Memory B cell (primary cell): ENCODE data around the gene SLC2A10.

Source experiments
- ATAC-seq: fragments of 150-1000 bp; cut with Tn5 transposase; 2 replicates; pipeline ENCODE4 v1.10.0; 2021; ENCODE audit warnings: low read depth, mild to moderate bottlenecking, moderate library complexity
- DNase-seq, 2 donors: peaks; one replicate each; pipeline ENCODE4 v3.0.0; 2022; ENCODE audit warnings: low spot score in 2 of 2
- H3K27ac Mint-ChIP-seq: one replicate; pipeline ENCODE4 v1.8.0; 2022; ENCODE audit warnings: mild to moderate bottlenecking, moderate library complexity, mixed read lengths
- H3K27me3 Mint-ChIP-seq: one replicate; pipeline ENCODE4 v1.8.0; 2022; ENCODE audit warnings: mixed read lengths
- H3K36me3 Mint-ChIP-seq: one replicate; pipeline ENCODE4 v1.8.0; 2022; ENCODE audit warnings: mild to moderate bottlenecking, mixed read lengths
- H3K4me1 Mint-ChIP-seq: one replicate; pipeline ENCODE4 v1.8.0; 2022; ENCODE audit warnings: mixed read lengths
- H3K4me3 Mint-ChIP-seq: one replicate; pipeline ENCODE4 v1.8.0; 2022; ENCODE audit warnings: mild to moderate bottlenecking, moderate library complexity, mixed read lengths
- H3K9me3 Mint-ChIP-seq: one replicate; pipeline ENCODE4 v1.8.0; 2022; ENCODE audit warnings: mixed read lengths

SLC2A10 gene

DNA sequence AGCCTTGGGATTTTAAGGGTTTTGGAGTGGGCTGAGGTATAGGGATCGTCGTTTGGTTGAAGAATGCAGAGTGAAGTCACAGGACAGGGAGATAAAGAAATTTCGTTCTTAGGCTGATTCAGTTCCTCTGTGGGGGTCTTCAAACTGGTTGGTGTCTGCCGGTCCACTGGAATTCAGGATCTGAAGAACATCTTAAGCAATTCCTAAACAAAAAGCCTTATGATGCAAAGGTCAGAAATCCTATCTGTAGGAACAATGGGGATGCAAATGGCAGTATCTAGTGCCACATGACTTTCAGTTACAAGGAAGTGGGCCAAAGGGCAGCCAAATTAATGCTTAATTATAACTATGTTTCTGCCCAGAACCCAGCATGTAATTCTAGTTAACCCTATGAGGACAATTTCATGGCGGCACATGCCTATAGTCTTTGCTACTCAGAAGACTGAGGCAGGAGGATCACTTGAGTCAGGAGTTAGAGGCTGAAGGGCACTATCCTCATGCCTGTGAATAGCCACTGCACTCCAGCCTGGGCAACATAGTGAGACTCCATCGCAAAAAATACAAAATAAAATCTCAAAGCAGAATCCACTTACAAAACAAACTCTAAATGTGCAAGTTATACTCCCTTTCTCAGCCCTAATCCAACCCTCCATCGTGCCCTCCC, 4.6 kb upstream of the SLC2A10 start:
- Mint-ChIP-seq H3K4me1 (peaks cover 4% of the 10 kb centered on the region), H3K4me3 (no peak overlapping the region), H3K36me3 (no peaks in the 10 kb centered on the region), H3K27ac (no peak overlapping the region), H3K9me3 (peaks cover 3% of the 10 kb centered on the region), H3K27me3 (peaks cover 24% of the 10 kb centered on the region)
- no peak for DNase-seq
- no peak for ATAC-seq

DNA sequence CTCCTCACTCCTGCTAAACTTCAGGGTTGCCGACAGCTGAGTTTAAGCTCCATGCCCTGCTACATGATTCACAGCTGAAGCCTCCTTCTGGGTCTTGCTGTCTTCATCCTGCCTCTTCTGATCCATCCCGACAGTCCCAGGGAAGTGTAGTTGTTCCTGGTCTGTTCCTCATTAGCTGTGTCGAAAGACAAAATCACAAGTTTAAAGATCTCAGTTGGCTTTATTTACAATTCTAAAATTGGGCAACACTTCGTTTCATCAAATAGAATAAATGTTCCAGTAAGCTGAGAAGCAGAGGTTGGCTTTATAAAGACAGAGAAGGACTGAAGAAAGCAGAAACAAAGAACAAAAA, 4.1 kb upstream of the SLC2A10 start:
- peaks cover 9% of the 10 kb centered on the region for H3K4me1 Mint-ChIP-seq
- DNase-seq, result no peak
- no peak overlapping the region for H3K4me3 Mint-ChIP-seq
- peaks cover 29% of the 10 kb centered on the region for H3K27me3 Mint-ChIP-seq
- peaks cover 3% of the 10 kb centered on the region for H3K9me3 Mint-ChIP-seq
- no peaks in the 10 kb centered on the region for H3K36me3 Mint-ChIP-seq
- no peak for ATAC-seq
- H3K27ac Mint-ChIP-seq, result no peak overlapping the region

DNA sequence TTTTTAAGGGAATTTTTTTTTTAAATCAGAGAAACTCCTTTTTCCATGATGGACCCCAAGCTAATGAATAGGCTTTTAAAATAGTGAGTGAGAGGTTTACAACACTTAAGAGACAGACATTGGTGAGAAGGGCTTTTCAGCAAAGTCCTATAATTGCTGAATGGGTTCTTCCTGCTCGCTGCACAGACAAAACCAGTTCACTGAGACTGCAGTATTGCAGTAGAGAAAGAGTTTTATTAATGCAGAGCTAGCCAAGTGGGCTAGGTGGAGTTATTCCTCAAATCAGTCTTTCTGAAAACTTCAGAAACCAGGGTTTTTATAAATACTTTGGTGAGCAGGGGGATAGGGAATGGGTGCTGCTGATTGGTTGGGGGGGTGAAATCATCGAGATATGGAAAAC, 3.2 kb upstream of the SLC2A10 start:
- DNase-seq, result no peak
- Mint-ChIP-seq H3K4me1 (peaks cover 10% of the 10 kb centered on the region), H3K36me3 (no peaks in the 10 kb centered on the region), H3K27me3 (peaks cover 29% of the 10 kb centered on the region), H3K4me3 (no peak overlapping the region), H3K27ac (no peak overlapping the region), H3K9me3 (peaks cover 3% of the 10 kb centered on the region)
- no peak for ATAC-seq

DNA sequence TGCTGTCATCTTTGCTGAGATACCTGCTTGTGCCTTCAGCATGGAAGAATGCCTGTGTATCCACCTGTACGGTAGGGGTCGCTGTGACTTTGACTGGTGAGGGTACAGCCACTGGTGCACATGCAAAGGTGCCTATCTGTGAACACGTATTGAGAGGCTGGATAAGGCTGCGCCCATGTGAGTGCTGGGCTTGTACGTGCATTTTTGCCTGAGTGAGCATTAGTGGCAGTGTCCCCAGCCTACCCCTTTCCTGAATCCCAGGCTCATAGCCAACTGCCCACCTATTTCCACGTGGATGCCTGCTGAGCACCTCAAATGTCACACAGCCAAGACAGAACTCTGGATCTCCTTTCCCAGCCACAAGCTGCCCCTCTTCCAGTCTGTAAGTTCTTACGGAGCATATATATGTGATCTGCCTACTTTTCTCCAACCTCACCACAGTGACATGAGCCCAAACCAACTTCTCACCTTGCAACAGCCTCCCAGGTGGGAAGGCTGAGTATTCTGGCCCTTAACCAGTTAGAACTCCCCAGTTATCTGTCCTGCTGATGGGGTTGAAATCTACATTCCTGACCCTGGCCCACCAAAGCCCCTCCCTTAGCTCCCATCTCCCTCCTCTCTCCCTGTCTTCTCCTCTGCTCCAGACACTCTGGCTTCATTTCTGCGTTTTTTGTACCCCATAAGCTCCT, 1.1 kb upstream of the SLC2A10 start:
- no peak for ATAC-seq
- Mint-ChIP-seq H3K4me3 (no peak overlapping the region), H3K36me3 (no peaks in the 10 kb centered on the region)

DNA sequence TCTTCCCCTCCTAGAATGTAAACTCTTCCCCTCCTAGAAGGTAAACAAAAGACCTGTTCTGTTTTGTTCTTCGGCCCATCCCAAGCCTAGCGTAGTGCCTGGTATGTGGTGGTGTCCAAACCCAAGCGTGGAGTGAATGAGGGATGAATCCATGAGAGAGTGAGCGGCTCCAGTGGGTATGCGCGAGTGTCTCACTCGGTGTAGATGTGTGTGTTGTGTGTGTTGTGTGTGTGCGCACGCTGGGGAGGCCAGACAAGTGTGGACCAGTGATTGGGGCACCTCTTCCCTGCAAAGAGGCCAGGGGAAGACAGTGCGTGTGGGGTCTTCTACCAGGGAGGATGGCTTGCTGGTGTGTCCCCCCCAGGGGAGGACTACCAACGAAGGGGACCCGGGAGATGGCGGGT, 392 bp upstream of the SLC2A10 start:
- peak overlapping the region; percentile 43 for H3K4me3 Mint-ChIP-seq
- no peak overlapping the region for H3K27ac Mint-ChIP-seq
- H3K4me1 Mint-ChIP-seq, result peaks cover 10% of the 10 kb centered on the region
- peaks cover 29% of the 10 kb centered on the region for H3K27me3 Mint-ChIP-seq
- peaks cover 3% of the 10 kb centered on the region for H3K9me3 Mint-ChIP-seq
- DNase-seq (no peak), ATAC-seq (no peak)
- no peaks in the 10 kb centered on the region for H3K36me3 Mint-ChIP-seq

More for the DNA sequence above, 1.1 kb upstream of the SLC2A10 start:
- Mint-ChIP-seq H3K9me3 (peaks cover 3% of the 10 kb centered on the region), H3K27me3 (peaks cover 33% of the 10 kb centered on the region), H3K4me1 (peaks cover 10% of the 10 kb centered on the region), H3K27ac (no peak overlapping the region)
- DNase-seq, result no peak

DNA sequence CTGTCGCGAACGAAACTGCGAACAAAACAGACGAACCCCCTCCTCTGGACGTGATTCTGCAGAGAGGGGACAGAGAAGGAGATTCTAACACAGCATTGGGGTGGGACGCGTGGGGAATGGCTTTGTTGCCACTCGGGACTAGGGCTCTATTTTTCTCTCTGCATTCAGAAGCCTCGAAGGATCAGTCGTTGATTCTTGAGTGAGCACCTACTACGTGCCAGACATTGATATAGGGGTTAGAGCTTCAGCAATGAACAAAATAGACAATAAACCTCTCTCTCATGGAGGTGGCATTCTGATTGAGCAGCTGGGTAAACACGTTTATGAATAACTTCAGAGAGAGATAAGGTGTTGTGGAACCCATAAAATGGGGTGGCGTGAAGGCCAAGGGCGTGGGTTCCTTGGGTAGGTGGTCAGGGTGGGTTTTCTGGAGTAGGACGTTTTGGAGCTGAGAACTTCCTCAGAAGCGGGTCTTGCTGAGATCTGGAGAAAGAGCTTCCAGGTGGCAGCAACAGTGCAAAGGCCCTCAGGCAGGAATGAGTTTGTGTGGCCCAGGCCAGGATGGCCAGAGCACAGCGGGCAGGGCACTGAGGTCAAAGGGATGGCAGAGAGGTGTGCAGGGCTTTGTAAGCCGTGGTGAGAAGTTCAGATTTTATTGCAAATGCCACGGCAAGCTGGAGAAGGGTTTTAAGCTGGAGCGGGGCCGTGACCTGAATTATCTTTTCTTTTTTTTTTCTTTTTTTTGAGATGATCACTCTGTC, 884 bp downstream of the SLC2A10 start:
- H3K4me1 Mint-ChIP-seq, result peaks cover 10% of the 10 kb centered on the region
- H3K27ac Mint-ChIP-seq, result no peak overlapping the region
- ATAC-seq (no peak), DNase-seq (no peak)
- peaks cover 33% of the 10 kb centered on the region for H3K27me3 Mint-ChIP-seq
- H3K9me3 Mint-ChIP-seq, result peaks cover 3% of the 10 kb centered on the region
- H3K4me3 Mint-ChIP-seq, result peak overlapping the region; percentile 73
- H3K36me3 Mint-ChIP-seq, result no peaks in the 10 kb centered on the region

DNA sequence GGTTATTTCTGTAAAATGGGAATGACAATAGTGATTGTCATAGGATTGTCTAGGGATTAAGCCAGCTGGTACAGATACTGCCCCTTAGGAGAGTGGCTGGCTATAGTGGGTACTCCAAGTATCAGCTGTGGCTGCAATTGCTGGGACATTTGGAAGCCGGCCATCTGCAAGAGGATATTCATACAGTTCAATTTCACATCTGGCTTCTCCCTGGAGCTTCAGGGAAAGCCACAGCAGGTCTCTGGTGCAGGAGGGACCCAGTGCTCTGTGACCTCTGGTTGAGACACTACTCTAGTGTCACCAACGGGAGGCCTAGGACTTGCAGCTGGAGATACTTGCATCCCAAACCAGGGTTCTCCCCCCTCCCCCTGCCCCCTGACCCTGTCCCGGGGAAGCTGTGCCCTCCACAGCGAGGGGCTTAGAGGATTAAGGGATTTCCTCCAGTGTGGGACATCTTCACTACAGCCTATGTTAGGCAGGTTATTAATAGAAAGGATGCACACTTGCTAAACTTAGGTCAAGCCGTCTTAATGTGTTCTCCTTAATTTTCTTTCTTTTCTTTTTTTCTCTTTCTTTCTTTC, 2.7 kb downstream of the SLC2A10 start:
- no peak overlapping the region for H3K4me3 Mint-ChIP-seq
- no peak overlapping the region for H3K27ac Mint-ChIP-seq
- no peaks in the 10 kb centered on the region for H3K36me3 Mint-ChIP-seq
- peaks cover 10% of the 10 kb centered on the region for H3K4me1 Mint-ChIP-seq
- no peak for ATAC-seq
- DNase-seq, result no peak
- H3K27me3 Mint-ChIP-seq, result peaks cover 33% of the 10 kb centered on the region
- no peaks in the 10 kb centered on the region for H3K9me3 Mint-ChIP-seq

DNA sequence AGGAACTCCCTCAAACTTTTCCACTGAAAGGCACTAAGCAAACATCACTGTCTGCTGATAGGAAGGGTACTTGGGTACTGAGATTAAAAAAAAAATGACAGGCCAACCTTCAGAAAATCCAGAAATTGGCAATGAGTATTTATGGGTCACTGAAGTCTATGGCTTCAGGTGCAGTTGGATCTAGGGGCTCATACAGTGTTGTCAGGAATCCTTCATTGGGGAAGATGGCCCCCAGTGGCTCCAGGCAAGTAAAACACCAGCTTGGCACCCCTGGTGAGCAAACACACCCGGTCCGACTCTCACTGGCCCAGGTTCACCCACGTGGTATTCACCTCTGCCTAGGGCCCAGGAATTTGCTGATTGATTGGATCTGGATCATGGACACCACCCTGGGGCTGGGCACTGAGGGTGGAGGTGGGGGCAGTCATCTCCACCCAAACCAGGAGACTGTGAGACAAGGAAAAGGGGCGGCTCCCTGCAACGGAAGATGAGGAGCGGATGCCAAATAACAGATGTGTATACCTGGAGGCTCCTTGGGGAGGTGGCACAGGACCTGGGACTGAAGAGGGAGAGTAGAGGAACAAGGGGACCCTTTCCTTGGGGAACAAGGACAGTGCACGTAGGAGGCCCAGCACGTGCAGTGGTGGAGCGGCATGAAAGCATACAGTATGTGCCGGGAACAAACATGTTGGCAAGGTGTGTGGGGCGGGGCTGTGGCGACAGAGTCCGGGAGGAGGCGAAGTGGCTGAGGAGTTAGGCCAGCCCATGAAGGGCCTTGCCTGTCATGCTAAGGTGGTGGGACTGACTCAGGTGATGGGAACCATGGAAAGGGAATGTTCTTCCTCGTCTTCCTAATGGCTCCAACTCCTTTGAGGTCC, 4.7 kb downstream of the SLC2A10 start:
- Mint-ChIP-seq H3K27me3 (peaks cover 23% of the 10 kb centered on the region), H3K4me1 (peaks cover 7% of the 10 kb centered on the region), H3K4me3 (no peak overlapping the region), H3K9me3 (no peaks in the 10 kb centered on the region), H3K27ac (no peak overlapping the region), H3K36me3 (no peaks in the 10 kb centered on the region)
- no peak for ATAC-seq
- DNase-seq, result no peak

DNA sequence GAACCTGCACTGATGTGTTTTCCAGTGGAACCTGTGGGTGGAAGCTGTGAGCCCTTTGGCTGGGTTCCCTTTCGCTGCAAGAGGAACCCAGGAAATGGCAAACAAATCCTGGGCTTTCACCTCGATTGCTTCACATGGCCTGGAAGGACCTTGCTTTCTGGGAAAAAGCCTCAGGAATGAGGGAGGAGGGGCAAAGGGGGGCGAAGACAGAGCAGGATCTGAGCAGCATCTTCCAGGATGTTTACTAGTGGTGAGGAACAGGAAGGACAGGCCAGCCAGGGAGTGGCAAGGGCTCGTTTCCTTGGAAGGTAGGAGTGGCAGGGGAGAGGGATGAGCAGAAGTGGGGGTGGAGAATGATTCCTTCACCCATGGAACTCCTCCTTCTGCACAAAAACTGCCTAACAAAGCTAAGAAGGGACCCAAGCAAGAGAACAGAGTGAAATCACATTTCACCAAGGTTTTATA, 5.9 kb downstream of the SLC2A10 start:
- no peak overlapping the region for H3K27ac Mint-ChIP-seq
- no peak overlapping the region for H3K4me3 Mint-ChIP-seq
- H3K27me3 Mint-ChIP-seq, result peaks cover 17% of the 10 kb centered on the region
- DNase-seq, result no peak
- H3K9me3 Mint-ChIP-seq, result peaks cover under 1% of the 10 kb centered on the region
- H3K4me1 Mint-ChIP-seq, result peaks cover 1% of the 10 kb centered on the region
- no peak for ATAC-seq
- H3K36me3 Mint-ChIP-seq, result no peaks in the 10 kb centered on the region

DNA sequence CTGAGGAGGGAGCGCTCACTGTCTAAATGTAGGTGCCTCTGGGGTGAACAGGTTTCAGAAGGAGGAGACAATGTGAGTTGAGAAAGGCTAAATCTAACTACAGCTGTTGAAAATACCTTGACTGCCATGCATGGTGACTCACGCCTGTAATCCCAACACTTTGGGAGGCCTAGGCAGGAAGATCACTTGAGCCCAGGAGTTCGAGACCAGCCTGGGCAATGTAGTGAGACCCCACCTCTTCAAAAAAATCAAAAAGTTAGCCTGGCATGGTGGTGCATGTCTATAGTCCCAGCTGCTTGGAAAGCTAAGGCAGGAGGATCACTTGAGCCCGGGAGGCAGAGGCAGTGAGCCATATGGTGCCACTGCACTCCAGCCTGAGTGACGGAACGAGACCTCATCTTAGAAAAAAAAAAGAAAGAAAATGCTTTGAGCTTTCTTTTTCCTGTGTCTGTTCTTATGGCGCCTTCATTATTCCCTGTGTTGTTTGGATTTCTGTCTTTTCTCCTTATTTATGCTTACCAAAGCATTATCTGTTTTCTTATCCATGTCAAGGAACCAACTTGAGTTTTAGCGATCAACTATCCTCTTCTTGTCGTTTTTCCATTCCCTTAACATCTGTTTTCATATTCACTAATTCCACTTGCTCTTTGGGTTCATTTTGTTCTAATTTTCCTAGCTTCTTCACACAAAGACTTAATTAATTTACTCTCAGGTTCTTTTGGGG, 8.5 kb downstream of the SLC2A10 start:
- no peak overlapping the region for H3K27ac Mint-ChIP-seq
- no peak for ATAC-seq
- H3K4me3 Mint-ChIP-seq, result no peak overlapping the region
- peaks cover 14% of the 10 kb centered on the region for H3K27me3 Mint-ChIP-seq
- H3K9me3 Mint-ChIP-seq, result peaks cover 1% of the 10 kb centered on the region
- no peaks in the 10 kb centered on the region for H3K36me3 Mint-ChIP-seq
- no peaks in the 10 kb centered on the region for H3K4me1 Mint-ChIP-seq
- DNase-seq, result no peak

DNA sequence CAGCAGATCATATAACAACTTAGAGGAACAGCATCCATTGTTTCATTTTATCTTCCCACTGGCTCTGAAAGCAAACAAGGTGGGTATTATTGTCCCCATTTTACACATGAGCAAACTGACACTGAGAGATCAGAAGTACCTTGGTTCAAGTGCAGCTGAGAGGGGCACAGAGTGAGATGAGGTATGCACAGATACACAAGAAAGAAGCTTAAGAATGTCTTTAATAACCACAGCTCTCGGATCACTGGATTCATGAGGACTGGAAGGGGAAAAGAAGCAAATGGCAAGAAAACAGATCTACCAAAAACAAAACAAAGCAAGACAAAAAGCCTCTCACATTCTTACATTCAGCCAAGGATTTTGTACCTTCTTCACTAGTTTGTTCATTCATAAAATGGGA, 10.6 kb downstream of the SLC2A10 start:
- no peaks in the 10 kb centered on the region for H3K4me1 Mint-ChIP-seq
- DNase-seq (no peak), ATAC-seq (no peak)
- no peak overlapping the region for H3K4me3 Mint-ChIP-seq
- no peaks in the 10 kb centered on the region for H3K36me3 Mint-ChIP-seq
- H3K9me3 Mint-ChIP-seq, result peaks cover 1% of the 10 kb centered on the region
- no peak overlapping the region for H3K27ac Mint-ChIP-seq
- H3K27me3 Mint-ChIP-seq, result peaks cover 1% of the 10 kb centered on the region

DNA sequence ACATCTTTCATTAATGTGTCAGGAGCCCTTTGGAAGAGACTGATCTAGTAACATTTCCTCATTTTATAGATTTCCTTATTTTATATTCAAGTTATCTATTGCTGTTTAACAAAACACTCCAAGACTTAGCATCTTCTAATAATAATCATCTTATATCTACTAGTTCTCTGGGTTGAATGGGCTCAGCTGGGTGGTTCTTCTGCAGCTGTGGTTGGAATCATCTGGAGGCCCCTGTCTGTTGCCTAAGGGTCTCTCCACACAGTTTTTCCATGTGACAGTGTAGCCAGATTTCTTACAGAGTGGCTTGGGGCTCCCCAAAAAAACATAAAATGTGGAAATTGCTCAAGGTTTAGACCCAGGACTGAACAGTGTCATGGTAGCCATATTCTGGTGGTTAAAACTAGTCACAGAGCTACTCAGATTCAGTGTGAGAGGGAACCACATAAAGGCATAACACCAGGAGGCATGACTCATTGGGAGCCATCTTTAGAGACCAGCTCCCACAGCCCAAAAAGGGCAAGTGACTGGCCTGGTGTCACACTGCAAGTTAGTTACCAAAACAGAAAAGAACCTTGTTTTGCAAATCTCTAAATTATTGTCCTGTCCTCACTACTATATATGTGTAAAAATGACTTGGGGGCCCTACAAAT, 11.5 kb downstream of the SLC2A10 start:
- Mint-ChIP-seq H3K4me1 (no peaks in the 10 kb centered on the region), H3K4me3 (no peak overlapping the region), H3K27ac (no peak overlapping the region), H3K36me3 (no peaks in the 10 kb centered on the region), H3K27me3 (peaks cover 1% of the 10 kb centered on the region), H3K9me3 (peaks cover 1% of the 10 kb centered on the region)
- ATAC-seq, result no peak
- no peak for DNase-seq
